Measurements from ENCODE around the gene INO80C.
"Not testable (repeated sequence)": the region's sequence is repeated elsewhere in the genome, so short reads cannot be mapped to it uniquely, and the experiment has no call there.

The INO80C gene

DNA sequence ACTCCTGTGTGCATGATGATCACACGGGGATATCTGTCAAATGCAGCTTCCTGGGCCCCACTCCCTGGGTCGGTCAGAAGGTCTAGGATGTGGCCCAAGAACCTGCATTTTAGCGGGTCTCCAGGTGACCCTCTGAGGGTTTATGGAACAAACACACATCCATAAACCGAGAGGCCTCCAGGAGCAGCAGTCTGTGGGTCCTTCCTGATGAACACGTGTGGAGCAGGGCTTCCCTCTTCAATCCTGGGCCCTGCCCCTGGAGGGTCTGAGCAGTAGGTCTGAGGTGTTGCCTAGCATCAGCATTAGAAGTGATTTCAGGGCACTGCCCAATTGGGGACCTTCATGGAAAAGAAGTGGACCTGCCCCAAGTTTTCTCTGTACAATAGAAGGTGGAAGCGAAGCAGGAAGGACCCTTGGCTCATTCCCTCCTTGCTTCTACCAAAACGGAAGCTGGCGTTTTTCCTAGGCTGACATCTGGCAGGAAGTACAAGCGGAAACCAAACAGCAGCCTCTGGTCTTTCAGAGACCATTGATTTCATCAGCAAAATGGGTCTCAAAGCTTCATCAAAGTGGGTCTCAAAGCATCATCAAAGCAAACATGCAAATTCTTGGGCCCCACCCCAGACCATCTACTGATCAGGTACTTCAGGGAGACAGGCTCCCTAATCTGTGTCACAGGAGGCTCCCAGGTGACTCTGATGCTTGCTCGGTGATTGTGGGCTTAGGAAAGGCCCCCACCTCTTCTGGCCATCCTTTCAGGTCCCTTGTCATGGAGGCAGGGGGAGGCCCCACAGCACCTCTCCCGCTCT lies 30.7 kb downstream of the INO80C start:
- Mint-ChIP-seq H3K4me3 (no peak overlapping the region), H3K9me3 (no peaks in the 10 kb centered on the region), H3K4me1 (no peaks in the 10 kb centered on the region), H3K36me3 (peaks cover 2% of the 10 kb centered on the region), H3K27ac (no peak overlapping the region), H3K27me3 (peaks cover 4% of the 10 kb centered on the region)
- DNase-seq: no peak
- CTCF ChIA-PET: no interaction called here

DNA sequence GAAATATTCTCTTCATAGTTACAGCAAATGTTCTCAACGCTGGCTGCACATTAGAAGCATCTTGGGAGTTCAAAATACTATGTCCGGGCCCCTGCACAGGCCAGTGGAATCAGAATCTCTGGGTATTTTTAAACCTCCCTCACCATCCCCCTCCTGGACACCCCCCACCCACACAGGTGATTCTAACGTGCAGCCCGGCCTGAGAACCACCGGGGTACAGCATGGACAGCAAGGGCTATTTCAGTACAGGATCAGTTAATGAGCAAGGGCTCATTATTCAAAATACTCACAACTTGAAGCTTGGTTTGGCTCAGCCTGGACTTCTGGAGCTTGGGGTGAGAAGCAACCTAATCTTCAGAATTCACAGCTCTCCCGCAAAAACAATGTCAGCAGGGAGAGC lies 31.4 kb downstream of the INO80C start:
- DNase-seq: no peak
- Mint-ChIP-seq H3K4me1 (no peaks in the 10 kb centered on the region), H3K27me3 (peaks cover 4% of the 10 kb centered on the region), H3K4me3 (no peak overlapping the region), H3K27ac (no peak overlapping the region), H3K36me3 (no peaks in the 10 kb centered on the region), H3K9me3 (no peaks in the 10 kb centered on the region)
- CTCF ChIA-PET: no interaction called here

DNA sequence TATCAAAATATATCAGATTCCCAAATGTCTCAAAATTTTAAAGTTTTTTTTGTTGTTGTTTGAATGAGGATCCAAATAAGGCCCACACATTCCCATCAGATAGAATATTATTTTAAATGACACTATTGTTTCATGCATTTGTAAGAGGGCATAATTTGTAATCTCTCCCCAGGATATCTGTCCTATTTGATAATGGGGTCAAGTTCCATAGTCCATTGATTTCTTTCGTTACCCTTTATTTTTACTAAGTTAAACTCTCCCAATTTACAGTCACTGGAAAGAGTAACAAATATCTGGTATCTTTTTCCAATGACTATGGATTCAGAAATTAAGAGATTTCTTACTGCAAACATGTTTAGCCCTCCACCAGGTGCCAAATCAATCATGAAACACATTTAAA lies 32.4 kb downstream of the INO80C start:
- no peaks in the 10 kb centered on the region for H3K9me3 Mint-ChIP-seq
- no peak for DNase-seq
- no peak overlapping the region for H3K4me3 Mint-ChIP-seq
- H3K4me1 Mint-ChIP-seq: no peaks in the 10 kb centered on the region
- CTCF ChIA-PET: no interaction called here
- peaks cover 4% of the 10 kb centered on the region for H3K27me3 Mint-ChIP-seq
- no peaks in the 10 kb centered on the region for H3K36me3 Mint-ChIP-seq
- H3K27ac Mint-ChIP-seq: no peak overlapping the region

DNA sequence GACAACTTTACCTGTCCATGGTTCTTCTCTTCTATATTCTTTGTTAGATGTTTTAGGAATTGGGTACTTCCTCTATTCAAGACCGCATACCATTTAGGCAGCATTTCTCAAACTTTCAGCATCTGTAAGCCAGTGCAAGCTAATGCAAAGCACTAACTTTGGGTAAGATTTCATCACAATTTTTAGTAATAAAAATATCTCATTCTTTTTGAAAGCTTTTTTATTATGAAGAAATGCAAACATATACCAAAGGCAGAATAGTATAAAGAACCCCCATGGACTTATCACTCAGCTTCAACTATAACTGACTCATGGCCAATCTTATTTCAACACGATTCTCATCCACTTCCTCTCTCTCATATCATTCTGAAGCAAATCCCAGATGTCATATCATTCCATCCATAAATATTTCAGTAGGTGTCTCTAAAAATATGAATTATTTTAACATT lies 32.9 kb downstream of the INO80C start:
- Mint-ChIP-seq H3K27me3 (peaks cover 4% of the 10 kb centered on the region), H3K9me3 (no peaks in the 10 kb centered on the region), H3K4me3 (no peak overlapping the region), H3K36me3 (no peaks in the 10 kb centered on the region), H3K27ac (no peak overlapping the region), H3K4me1 (no peaks in the 10 kb centered on the region)
- DNase-seq: no peak
- CTCF ChIA-PET: interaction anchor here (0.9 kb wide), 1 partner anchor 14 kb away, joined by 3 read pairs; no protein-coding TSS in a partner anchor

DNA sequence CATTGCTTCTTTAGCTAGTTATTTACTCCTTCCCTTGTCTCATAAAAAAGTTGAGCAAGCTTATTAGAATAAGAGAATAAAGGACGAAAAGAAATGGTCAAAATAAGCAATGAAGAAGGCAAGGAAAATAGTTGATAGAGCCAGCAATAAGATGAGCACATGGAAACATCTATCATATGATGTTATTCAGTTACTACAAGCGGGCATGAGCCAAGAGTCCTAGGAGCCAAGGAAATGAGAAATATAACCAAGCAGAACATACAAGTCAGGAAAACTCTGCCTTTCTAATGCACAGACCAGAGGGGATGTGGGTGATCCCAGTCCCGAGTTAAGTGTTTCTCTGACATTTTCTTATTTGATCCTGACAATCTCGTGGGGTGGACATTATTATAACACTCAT lies 33.9 kb downstream of the INO80C start:
- no peaks in the 10 kb centered on the region for H3K9me3 Mint-ChIP-seq
- no peaks in the 10 kb centered on the region for H3K4me1 Mint-ChIP-seq
- CTCF ChIA-PET: no interaction called here
- no peak overlapping the region for H3K4me3 Mint-ChIP-seq
- no peaks in the 10 kb centered on the region for H3K36me3 Mint-ChIP-seq
- H3K27ac Mint-ChIP-seq: no peak overlapping the region
- peaks cover 4% of the 10 kb centered on the region for H3K27me3 Mint-ChIP-seq
- no peak for DNase-seq

DNA sequence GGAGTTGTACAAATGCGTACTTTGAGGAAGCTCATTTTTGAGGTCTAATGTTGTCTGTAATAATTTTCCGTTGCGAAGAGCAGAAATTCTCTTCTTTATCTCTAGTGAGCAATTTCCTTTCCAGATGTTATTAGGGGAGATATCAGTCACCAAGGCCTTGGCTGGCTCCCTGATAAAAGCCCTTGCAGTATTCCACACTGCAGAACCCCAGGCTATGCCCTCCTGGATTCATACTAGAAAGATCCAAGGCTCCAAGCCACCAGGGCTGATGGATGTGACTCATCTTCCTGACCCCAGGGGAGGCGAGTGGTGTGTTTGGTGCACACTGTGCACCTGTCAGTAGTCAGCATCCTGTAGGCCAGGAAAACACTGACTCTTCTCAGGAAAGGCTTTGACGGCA lies 34.7 kb downstream of the INO80C start:
- DNase-seq: no peak
- no peaks in the 10 kb centered on the region for H3K9me3 Mint-ChIP-seq
- H3K4me3 Mint-ChIP-seq: no peak overlapping the region
- H3K27ac Mint-ChIP-seq: no peak overlapping the region
- peaks cover 4% of the 10 kb centered on the region for H3K27me3 Mint-ChIP-seq
- CTCF ChIA-PET: no interaction called here
- no peaks in the 10 kb centered on the region for H3K4me1 Mint-ChIP-seq
- H3K36me3 Mint-ChIP-seq: no peaks in the 10 kb centered on the region

DNA sequence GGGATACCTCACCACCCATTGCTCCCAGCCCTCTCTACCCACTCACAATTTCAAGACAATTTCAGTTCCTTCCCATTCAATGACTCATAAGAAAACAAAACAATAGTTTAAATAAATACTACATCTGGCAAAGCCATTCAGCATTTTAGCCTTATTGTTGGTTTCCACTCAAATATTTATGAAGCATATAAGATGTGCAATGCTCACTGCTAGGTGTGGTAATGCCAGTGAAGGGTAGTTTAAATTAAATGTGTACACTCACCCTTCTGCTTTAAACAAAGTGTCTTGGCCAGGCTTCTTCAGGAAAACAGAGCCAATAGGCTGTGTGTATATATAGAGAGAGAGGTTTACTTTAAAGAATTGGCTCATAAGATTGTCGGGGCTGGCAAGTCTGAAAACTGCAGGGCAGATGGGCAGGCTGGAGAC lies 37.0 kb downstream of the INO80C start:
- Mint-ChIP-seq H3K36me3 (no peaks in the 10 kb centered on the region), H3K9me3 (no peaks in the 10 kb centered on the region), H3K4me1 (no peaks in the 10 kb centered on the region), H3K4me3 (no peak overlapping the region), H3K27ac (no peak overlapping the region), H3K27me3 (peaks cover 4% of the 10 kb centered on the region)
- no peak for DNase-seq
- CTCF ChIA-PET: no interaction called here

DNA sequence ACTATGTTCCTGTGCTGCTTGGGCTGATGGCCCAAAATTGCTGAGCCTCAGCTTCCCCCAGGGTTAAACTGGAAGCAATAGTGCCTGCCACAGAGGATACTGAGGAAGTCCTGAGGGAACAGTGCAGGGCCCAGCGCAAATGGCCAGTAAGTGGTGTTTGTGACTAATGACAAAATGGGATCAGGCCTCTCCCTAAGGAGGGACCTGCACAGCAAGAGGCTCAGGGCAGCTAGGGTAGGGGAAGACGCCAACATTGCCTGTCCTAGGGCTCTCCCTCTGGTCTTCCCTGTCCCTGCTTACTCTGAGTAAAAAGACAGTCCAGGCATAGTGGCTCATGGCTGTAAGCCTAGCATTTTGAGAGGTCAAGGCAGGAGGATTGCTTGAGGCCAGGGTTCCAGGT lies 37.8 kb downstream of the INO80C start:
- no peak for DNase-seq
- Mint-ChIP-seq H3K4me1 (no peaks in the 10 kb centered on the region), H3K9me3 (no peaks in the 10 kb centered on the region), H3K4me3 (no peak overlapping the region), H3K36me3 (no peaks in the 10 kb centered on the region), H3K27ac (no peak overlapping the region), H3K27me3 (peaks cover 4% of the 10 kb centered on the region)
- CTCF ChIA-PET: no interaction called here

DNA sequence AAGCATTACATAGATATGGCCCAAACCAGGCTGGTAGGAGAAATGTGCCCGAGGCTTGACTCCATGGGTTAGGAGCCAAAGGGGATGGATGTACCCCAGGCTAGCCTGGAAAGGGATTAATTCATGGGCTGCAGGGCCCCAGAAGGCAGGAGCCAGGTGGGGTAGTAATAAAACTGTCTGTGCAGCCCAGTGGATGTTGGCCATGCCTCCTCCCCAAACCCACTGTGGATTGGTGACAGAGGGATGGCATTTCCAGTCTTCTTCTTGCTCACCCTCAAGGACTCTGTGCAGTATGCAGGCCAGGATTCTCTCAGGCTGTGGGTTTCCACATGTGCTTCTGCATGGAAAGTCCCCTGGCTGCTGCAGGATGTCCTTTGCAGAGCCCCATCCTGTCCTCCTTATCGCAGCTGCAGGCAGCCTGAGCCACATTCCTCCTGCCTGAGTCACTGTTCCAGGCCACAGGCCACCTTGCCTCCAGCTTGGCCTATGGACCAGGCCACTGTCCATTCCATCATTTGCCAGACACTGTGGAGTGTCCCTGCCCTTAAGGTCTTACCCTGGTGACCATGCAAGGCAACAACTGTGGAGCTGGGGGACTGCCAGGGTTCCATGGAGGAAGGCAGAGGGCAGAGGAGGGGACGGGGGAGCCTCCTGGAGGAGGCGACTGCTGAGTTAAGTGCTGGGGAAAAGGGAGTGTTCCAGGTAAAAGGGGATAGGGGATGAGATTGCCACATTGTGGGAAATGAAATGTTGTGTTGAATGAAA lies 38.9 kb downstream of the INO80C start:
- Mint-ChIP-seq H3K36me3 (no peaks in the 10 kb centered on the region), H3K4me1 (no peaks in the 10 kb centered on the region), H3K9me3 (no peaks in the 10 kb centered on the region), H3K4me3 (no peak overlapping the region), H3K27me3 (peaks cover 4% of the 10 kb centered on the region), H3K27ac (no peak overlapping the region)
- CTCF ChIA-PET: no interaction called here
- no peak for DNase-seq

DNA sequence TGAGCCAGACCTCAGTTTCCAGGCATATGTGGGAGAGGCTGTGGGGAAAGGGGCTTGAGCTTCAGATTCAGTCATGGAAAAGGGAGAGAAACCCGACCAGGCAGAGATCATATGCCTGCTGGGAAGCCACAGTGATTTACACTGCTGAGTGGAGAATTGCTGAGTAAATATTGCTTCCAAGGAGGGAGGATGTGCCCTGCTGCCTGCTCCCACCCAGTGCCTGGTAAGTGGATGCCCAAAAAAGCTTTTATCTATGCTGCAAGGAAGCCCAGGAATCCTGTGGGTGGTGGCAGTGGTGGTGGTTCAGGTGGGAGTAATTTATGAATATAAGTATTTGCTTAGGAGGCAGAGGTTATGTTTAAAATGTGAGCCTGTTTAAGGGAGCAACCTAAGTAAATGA lies 39.5 kb downstream of the INO80C start:
- no peak for DNase-seq
- CTCF ChIA-PET: no interaction called here
- H3K9me3 Mint-ChIP-seq: no peaks in the 10 kb centered on the region
- peaks cover 4% of the 10 kb centered on the region for H3K27me3 Mint-ChIP-seq
- H3K36me3 Mint-ChIP-seq: no peaks in the 10 kb centered on the region
- H3K4me1 Mint-ChIP-seq: no peaks in the 10 kb centered on the region
- no peak overlapping the region for H3K4me3 Mint-ChIP-seq
- no peak overlapping the region for H3K27ac Mint-ChIP-seq

DNA sequence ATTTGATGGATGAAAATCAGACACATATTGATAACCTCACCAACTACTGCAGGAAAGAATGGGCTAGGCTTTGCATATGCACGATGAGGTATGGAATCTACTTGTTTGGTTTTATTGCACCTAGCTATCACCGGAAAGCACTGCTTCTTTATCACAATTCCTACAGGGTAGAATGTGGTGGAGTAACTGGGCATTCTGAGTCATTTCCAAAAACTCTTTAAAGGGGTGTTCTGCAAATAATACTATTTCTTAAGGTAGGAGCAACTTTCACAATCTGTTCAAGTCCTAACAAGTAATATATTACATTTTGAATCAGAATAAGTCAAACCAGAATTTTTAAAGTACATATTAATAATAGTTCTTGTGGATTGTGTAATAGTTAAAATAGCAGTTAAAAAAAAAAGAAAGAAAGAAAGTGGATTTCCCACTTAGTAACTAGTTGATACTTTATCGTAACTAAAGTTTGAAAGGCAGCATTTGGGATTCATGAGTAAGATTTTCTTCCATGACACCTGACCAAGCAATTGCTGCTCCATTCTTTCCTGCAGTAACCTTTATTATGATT lies 40.5 kb downstream of the INO80C start:
- DNase-seq: no peak
- Mint-ChIP-seq H3K27ac (no peak overlapping the region), H3K4me3 (no peak overlapping the region), H3K36me3 (no peaks in the 10 kb centered on the region), H3K4me1 (no peaks in the 10 kb centered on the region), H3K9me3 (no peaks in the 10 kb centered on the region), H3K27me3 (no peaks in the 10 kb centered on the region)
- CTCF ChIA-PET: interaction anchor here (2.0 kb wide), 1 partner anchor 47 kb away, joined by 4 read pairs; no protein-coding TSS in a partner anchor

DNA sequence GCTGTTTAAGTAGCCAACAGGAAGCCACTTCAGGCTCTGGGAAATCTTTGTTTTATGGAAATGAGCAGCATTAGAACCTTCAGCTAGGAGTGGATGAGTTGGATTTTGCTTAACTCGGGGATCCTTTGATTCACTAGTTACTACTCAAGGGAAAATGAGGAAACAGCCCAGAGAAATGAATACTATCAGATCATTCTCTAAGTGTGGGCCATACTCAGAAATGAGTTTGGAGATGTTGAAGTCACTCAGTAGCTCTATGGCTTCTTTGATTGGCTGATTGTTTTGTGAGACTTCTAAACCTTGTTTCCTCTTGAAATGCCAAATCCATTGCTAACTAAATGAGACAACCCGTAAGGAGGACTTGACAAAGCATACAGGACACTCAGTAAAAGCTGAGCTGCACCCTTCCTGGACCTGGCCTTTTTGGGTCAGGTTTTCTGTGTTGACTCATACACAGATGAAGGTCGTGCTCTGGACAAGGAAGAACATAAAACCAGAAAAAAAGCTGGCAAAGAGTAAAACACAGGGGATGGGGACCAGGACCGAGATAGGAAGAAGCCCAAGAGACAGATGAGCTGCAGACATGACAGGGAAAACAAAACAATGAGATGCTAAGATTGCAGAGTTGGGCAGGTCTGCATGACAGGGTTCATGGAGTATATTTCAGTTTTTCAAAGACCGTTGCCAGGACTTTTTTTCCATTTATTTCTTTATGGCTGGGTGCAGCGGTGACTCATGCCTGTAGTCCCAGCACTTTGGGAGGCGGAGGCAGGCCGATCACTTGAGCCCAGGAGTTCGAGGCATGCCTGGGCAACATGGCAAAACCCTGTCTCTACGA lies 41.6 kb downstream of the INO80C start:
- no peaks in the 10 kb centered on the region for H3K9me3 Mint-ChIP-seq
- no peak overlapping the region for H3K27ac Mint-ChIP-seq
- no peak overlapping the region for H3K4me3 Mint-ChIP-seq
- no peaks in the 10 kb centered on the region for H3K27me3 Mint-ChIP-seq
- H3K4me1 Mint-ChIP-seq: no peaks in the 10 kb centered on the region
- CTCF ChIA-PET: interaction anchor here (2.0 kb wide), 1 partner anchor 46 kb away, joined by 4 read pairs; no protein-coding TSS in a partner anchor
- DNase-seq: no peak
- no peaks in the 10 kb centered on the region for H3K36me3 Mint-ChIP-seq

DNA sequence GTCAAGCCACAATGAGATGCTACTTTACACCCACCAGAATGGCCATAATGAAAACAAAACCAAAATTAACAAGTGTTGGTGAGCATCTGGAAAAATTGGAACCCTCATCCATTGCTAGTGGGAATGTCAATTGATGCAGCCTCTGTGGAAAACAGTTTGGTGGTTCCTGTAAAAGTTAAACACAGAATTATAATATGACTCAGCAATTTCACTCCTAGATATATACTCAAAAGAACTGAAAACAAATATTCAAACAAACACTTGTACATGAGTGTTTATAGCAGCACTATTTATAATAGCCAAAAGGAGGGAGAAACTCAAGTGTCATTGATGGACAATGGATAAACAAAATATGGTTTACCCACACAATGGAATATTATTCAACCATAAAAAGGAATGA lies 43.0 kb downstream of the INO80C start:
- Mint-ChIP-seq H3K27ac (no peak overlapping the region), H3K4me1 (no peaks in the 10 kb centered on the region)
- CTCF ChIA-PET: no interaction called here

DNA sequence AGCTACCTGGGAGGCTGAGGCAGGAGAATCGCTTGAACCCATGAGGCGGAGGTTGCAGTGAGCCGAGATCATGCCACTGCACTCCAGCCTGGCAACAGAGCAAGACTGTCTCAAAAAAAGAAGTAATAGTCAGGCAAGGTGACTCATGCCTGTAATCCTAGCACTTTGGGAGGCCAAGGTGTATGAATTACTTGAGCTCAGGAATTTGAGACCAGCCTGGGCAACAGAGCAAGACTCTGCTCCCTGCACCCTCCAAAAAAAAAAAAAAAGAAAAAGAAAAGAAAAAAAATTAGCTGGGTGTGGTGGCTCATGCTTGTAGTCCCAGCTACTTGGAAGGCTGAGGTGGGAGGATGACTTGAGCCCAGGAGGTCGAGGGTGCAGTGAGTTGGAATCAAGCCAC lies 44.7 kb downstream of the INO80C start:
- H3K9me3 Mint-ChIP-seq, H3K27ac Mint-ChIP-seq, H3K4me1 Mint-ChIP-seq, H3K4me3 Mint-ChIP-seq, DNase-seq, H3K36me3 Mint-ChIP-seq, H3K27me3 Mint-ChIP-seq, CTCF ChIA-PET: not testable (repeated sequence)

More for the DNA sequence above, 43.0 kb downstream of the INO80C start:
- H3K4me3 Mint-ChIP-seq: no peak overlapping the region
- H3K36me3 Mint-ChIP-seq: no peaks in the 10 kb centered on the region
- H3K27me3 Mint-ChIP-seq: no peaks in the 10 kb centered on the region
- no peak for DNase-seq
- H3K9me3 Mint-ChIP-seq: no peaks in the 10 kb centered on the region

Data from activated naive CD4-positive, alpha-beta T cell treated with anti-CD3 and anti-CD28 coated beads, Interleukin-2, amount 10 ng/mL, durations not matched to agents 7 days and 5 days (primary cell).